CD4-positive, alpha-beta T cell (primary cell): ENCODE results near the gene YIF1A. TPM values are rescaled to one million over a fixed set of nuclear protein-coding genes. Genes with fewer than 3 reads are reported as not detected.
A peak's percentile ranks its signal among the peaks of the same experiment; 100 is the strongest.

Experiments used
- ATAC-seq: fragments of 200-7000 bp; cut with Tn5 transposase; one replicate; pipeline ENCODE4 v1.10.0; 2022; ENCODE audit warnings: mild to moderate bottlenecking; ENCODE audit not compliant: poor library complexity
- CTCF ChIA-PET: fragments of 350-600 bp; sonication (Branson Sonifier 250); formaldehyde crosslinking; loops from one replicate; lab custom pipeline; 2021; ENCODE audit warnings: antibody characterized with exemption, inconsistent platforms; lab: Charles Lee
- POLR2A ChIA-PET: fragments of 350-600 bp; sonication (Branson Sonifier 250); formaldehyde crosslinking; loops from one replicate; lab custom pipeline; 2021; ENCODE audit warnings: antibody characterized with exemption, inconsistent platforms; lab: Charles Lee
- DNase-seq, 14 experiments: peaks; one replicate each; pipeline ENCODE4 v3.0.0-alpha.2; 2013 to 2020; ENCODE audit warnings: mixed read lengths in 2 of 14
- H3K27ac ChIP-seq, 2 donors: one replicate each; pipeline versions ENCODE4 v1.5.1 to v1.7.0; 2013; ENCODE audit warnings: low read length in 2 of 2, low read depth in 1 of 2, mild to moderate bottlenecking in 1 of 2
- H3K27me3 ChIP-seq, 2 experiments: 1 replicate in 1 of 2; 2 replicates in 1 of 2; pipeline versions ENCODE4 v1.6.1 to v1.7.0; 2013; ENCODE audit warnings: low read length in 2 of 2, control low read depth in 1 of 2, mild to moderate bottlenecking in 1 of 2, moderate library complexity in 1 of 2; ENCODE audit not compliant: insufficient read depth in 2 of 2, control insufficient read depth in 1 of 2
- H3K36me3 ChIP-seq: one replicate; pipeline ENCODE4 v1.6.1; 2013; ENCODE audit warnings: low read length, control low read depth; ENCODE audit not compliant: insufficient read depth
- H3K4me1 ChIP-seq: one replicate; pipeline ENCODE4 v1.6.1; 2013; ENCODE audit warnings: low read length, control low read depth; ENCODE audit not compliant: insufficient read depth
- H3K4me3 ChIP-seq: one replicate; pipeline ENCODE4 v1.5.1; 2013; ENCODE audit warnings: mild to moderate bottlenecking, low read length, moderate library complexity
- H3K9me3 ChIP-seq, 2 experiments: 1 replicate in 1 of 2; 2 replicates in 1 of 2; pipeline versions ENCODE4 v1.6.1 to v1.7.0; 2013; ENCODE audit warnings: low read length in 2 of 2, mild to moderate bottlenecking in 2 of 2, control low read depth in 1 of 2, moderate library complexity in 1 of 2; ENCODE audit not compliant: control insufficient read depth in 1 of 2, insufficient read depth in 1 of 2
- H3K27ac Mint-ChIP-seq: one replicate; pipeline ENCODE4 v1.8.0; 2020; ENCODE audit warnings: mixed read lengths
- H3K27me3 Mint-ChIP-seq: one replicate; pipeline ENCODE4 v1.8.0; 2021; ENCODE audit warnings: mixed read lengths
- H3K36me3 Mint-ChIP-seq: one replicate; pipeline ENCODE4 v1.8.0; 2021; ENCODE audit warnings: low read depth, mixed read lengths
- H3K4me1 Mint-ChIP-seq: one replicate; pipeline ENCODE4 v1.8.0; 2021; ENCODE audit warnings: low read depth, mixed read lengths
- H3K4me3 Mint-ChIP-seq: one replicate; pipeline ENCODE4 v1.8.0; 2020; ENCODE audit warnings: mild to moderate bottlenecking, mixed read lengths
- H3K9me3 Mint-ChIP-seq: one replicate; pipeline ENCODE4 v1.8.0; 2020; ENCODE audit warnings: mixed read lengths
- CTCF ChIP-seq: fragments of 200-600 bp; IDR thresholded peaks from one replicate; pipeline ENCODE4 v1.8.0; 2022; ENCODE audit warnings: antibody characterized with exemption, mild to moderate bottlenecking
- intact Hi-C, 2 experiments: fragments of 100-400 bp; cut with DNase I in 1 of 2; cut with micrococcal nuclease in 1 of 2; formaldehyde crosslinking; loops; one replicate each; pipeline versions ENCODE4 v1.15.1 to v1.9.0; 2023 to 2025; cut with DNase I, micrococcal nuclease
- total RNA-seq, 174 experiments: library from RNA in 2 of 174; stranded (reverse) in 2 of 174; gene quantifications; one replicate each; pipeline ENCODE4 v1.2.3 and lab custom pipeline; 2021 to 2026

YIF1A gene
- total RNA-seq, 2 experiments from 2014 or later: 17.4 to 21.1 TPM

GRCh38 chr11:66317723-66318599 is 29.0 kb upstream of the YIF1A start:
- Mint-ChIP-seq H3K36me3 (no peaks in the 10 kb centered on the region), H3K27ac (peak overlapping the region; percentile 99), H3K4me3 (peak overlapping the region; percentile 88), H3K4me1 (peaks cover 64% of the 10 kb centered on the region), H3K9me3 (no peaks in the 10 kb centered on the region), H3K27me3 (no peaks in the 10 kb centered on the region)
- DNase-seq (peak; percentile 31 to 91 (median 64)), ATAC-seq (peak; percentile 90)
- intact Hi-C loops: no loop called here
- no peaks in the 10 kb centered on the region for H3K9me3 ChIP-seq
- CTCF ChIA-PET: no interaction called here
- H3K4me1 ChIP-seq: peaks cover 58% of the 10 kb centered on the region
- POLR2A ChIA-PET: interaction anchor here (0.7 to 2.3 kb wide), 13 partner anchors 9 to 1573 kb away, joined by 3 to 12 read pairs (median 4); partner anchors contain the start of genes B4GAT1, BRMS1, SLC29A2 and YIF1A
- H3K27ac ChIP-seq: peak overlapping the region; percentile 82 to 91
- no peak for TF ChIP-seq CTCF
- H3K4me3 ChIP-seq: peak overlapping the region; percentile 14
- no peaks in the 10 kb centered on the region for H3K36me3 ChIP-seq
- no peaks in the 10 kb centered on the region for H3K27me3 ChIP-seq

GRCh38 chr11:66317322-66317722 is 28.4 kb upstream of the YIF1A start:
- Histone ChIP-seq H3K36me3 (no peaks in the 10 kb centered on the region), H3K27me3 (no peaks in the 10 kb centered on the region), H3K27ac (peak overlapping the region; percentile 82 to 91), H3K4me1 (peaks cover 63% of the 10 kb centered on the region), H3K9me3 (no peaks in the 10 kb centered on the region), H3K4me3 (no peak overlapping the region)
- no peak for TF ChIP-seq CTCF
- H3K9me3 Mint-ChIP-seq: no peaks in the 10 kb centered on the region
- H3K27ac Mint-ChIP-seq: peak overlapping the region; percentile 99
- H3K27me3 Mint-ChIP-seq: no peaks in the 10 kb centered on the region
- CTCF ChIA-PET: no interaction called here
- DNase-seq (peak in 8 of 14 experiments; percentile 31 to 65 (median 48)), ATAC-seq (peak; percentile 6)
- H3K36me3 Mint-ChIP-seq: no peaks in the 10 kb centered on the region
- POLR2A ChIA-PET: interaction anchor here (0.9 to 2.3 kb wide), 11 partner anchors 9 to 1572 kb away, joined by 3 to 12 read pairs (median 6); partner anchors contain the start of genes B4GAT1, BRMS1, SLC29A2 and YIF1A
- intact Hi-C loops: no loop called here
- H3K4me3 Mint-ChIP-seq: peak overlapping the region; percentile 88
- peaks cover 58% of the 10 kb centered on the region for H3K4me1 Mint-ChIP-seq

- no peaks in the 10 kb centered on the region for H3K9me3 ChIP-seq
- H3K4me1 Mint-ChIP-seq: peaks cover 55% of the 10 kb centered on the region
- H3K27ac ChIP-seq: peak within 1 kb of the TSS; percentile 82 to 91
- H3K9me3 Mint-ChIP-seq: no peaks in the 10 kb centered on the region
- peak in 2 of 14 experiments; percentile 37 to 38 for DNase-seq
- H3K36me3 Mint-ChIP-seq: no peaks in the 10 kb centered on the region
- H3K4me3 ChIP-seq: no peak within 1 kb of the TSS
- H3K4me3 Mint-ChIP-seq: peak within 1 kb of the TSS; percentile 88
- no peak for ATAC-seq
- H3K4me1 ChIP-seq: peaks cover 68% of the 10 kb centered on the region
- ChIA-PET CTCF (no interaction called here), POLR2A (interaction anchor here (0.9 to 2.3 kb wide), 10 partner anchors 10 to 1572 kb away, joined by 3 to 12 read pairs (median 6); partner anchors contain the start of genes B4GAT1, BRMS1, SLC29A2 and YIF1A)
- intact Hi-C loops: no loop called here
- no peaks in the 10 kb centered on the region for H3K27me3 ChIP-seq
- H3K36me3 ChIP-seq: no peaks in the 10 kb centered on the region
- H3K27me3 Mint-ChIP-seq: no peaks in the 10 kb centered on the region
- no peak for TF ChIP-seq CTCF
- H3K27ac Mint-ChIP-seq: peak within 1 kb of the TSS; percentile 99
Measured at GRCh38 chr11:66316849-66317251, 27.9 kb upstream of the YIF1A start, which contains the start of gene CD248. CD248 (minus strand) TSS chr11:66317044; CDS start chr11:66317027, 17 bp downstream.
